Vagina (tissue), 2 donors: ENCODE data around the gene LPP. TPM values are rescaled to one million over a fixed set of nuclear protein-coding genes. Genes with fewer than 3 reads are reported as not detected.

ENCODE experiments used
- DNase-seq, 2 donors: peaks; one replicate each; pipeline ENCODE4 v3.0.0-alpha.2; 2017; ENCODE audit errors: extremely low spot score in 2 of 2
- H3K27ac ChIP-seq: fragments of 200-600 bp; sonication (generic); one replicate; pipeline ENCODE4 v1.5.1; 2019
- H3K27me3 ChIP-seq: fragments of 200-600 bp; sonication (generic); one replicate; pipeline ENCODE4 v1.5.1; 2019
- H3K36me3 ChIP-seq, 2 donors: fragments of 200-600 bp; sonication (generic); one replicate each; pipeline ENCODE4 v1.5.1; 2017 to 2019
- H3K4me1 ChIP-seq: fragments of 200-600 bp; sonication (generic); one replicate; pipeline ENCODE4 v1.5.1; 2019
- H3K4me3 ChIP-seq, 2 donors: fragments of 200-600 bp; sonication (generic); 1 replicate in 1 of 2; 2 replicates in 1 of 2; pipeline ENCODE4 v1.5.1; 2016 to 2019
- H3K9me3 ChIP-seq: fragments of 200-600 bp; sonication (generic); one replicate; pipeline ENCODE4 v1.5.1; 2019
- CTCF ChIP-seq, 3 experiments: fragments of 450-650 bp in 2 of 3; fragments of 200-600 bp in 1 of 3; sonication (generic) in 1 of 3; IDR thresholded peaks; one replicate each; pipeline ENCODE4 v1.5.1; 2017 to 2019; ENCODE audit warnings: antibody characterized with exemption in 3 of 3, mild to moderate bottlenecking in 2 of 3, moderate library complexity in 2 of 3
- POLR2A ChIP-seq, 2 donors: fragments of 450-650 bp; IDR thresholded peaks; one replicate each; pipeline ENCODE4 v1.6.1; 2017; ENCODE audit warnings: antibody characterized with exemption in 2 of 2, mild to moderate bottlenecking in 2 of 2, moderate library complexity in 2 of 2
- POLR2AphosphoS5 ChIP-seq, 2 donors: sonication (generic); formaldehyde crosslinking; IDR thresholded peaks; one replicate each; pipeline ENCODE4 v1.9.0; 2017; ENCODE audit warnings: antibody characterized with exemption in 2 of 2, mild to moderate bottlenecking in 2 of 2, low read depth in 1 of 2; ENCODE audit not compliant: insufficient read depth in 1 of 2
- intact Hi-C: fragments of 100-400 bp; cut with DNase I; formaldehyde crosslinking; loops from one replicate; pipeline ENCODE4 v1.15.1; 2023
- total RNA-seq: library from RNA; depleted of rRNA; stranded (reverse); fragments of >200 nt; gene quantifications from one replicate; pipeline ENCODE4 v1.2.3, GENCODE V29; 2016

LPP gene
- total RNA-seq, 1 donor from 2014 or later = 248 TPM

GRCh38 chr3:188706599-188706998 is 552.6 kb downstream of the LPP start:
- no peaks in the 10 kb centered on the region for H3K36me3 ChIP-seq
- no peaks in the 10 kb centered on the region for H3K9me3 ChIP-seq
- H3K4me1 ChIP-seq = peaks cover 11% of the 10 kb centered on the region
- H3K27me3 ChIP-seq = no peaks in the 10 kb centered on the region
- intact Hi-C loops = no loop called here
- no peak overlapping the region for H3K27ac ChIP-seq
- no peak for DNase-seq
- H3K4me3 ChIP-seq = no peak overlapping the region
- TF ChIP-seq POLR2AphosphoS5 (IDR thresholded peaks at IDR 0.05; ENCODE audit: insufficient read depth in 1 of 2, low read depth in 1 of 2) = no peak
- no peak for TF ChIP-seq CTCF (IDR thresholded peaks at IDR 0.05)
- no peak for TF ChIP-seq POLR2A (IDR thresholded peaks at IDR 0.05)

- Histone ChIP-seq H3K36me3 (no peaks in the 10 kb centered on the region), H3K27ac (no peak overlapping the region), H3K4me1 (peaks cover 11% of the 10 kb centered on the region), H3K9me3 (no peaks in the 10 kb centered on the region), H3K27me3 (no peaks in the 10 kb centered on the region), H3K4me3 (no peak overlapping the region)
- intact Hi-C loops = no loop called here
- no peak for TF ChIP-seq POLR2A (IDR thresholded peaks at IDR 0.05)
- no peak for TF ChIP-seq POLR2AphosphoS5 (IDR thresholded peaks at IDR 0.05; ENCODE audit: insufficient read depth in 1 of 2, low read depth in 1 of 2)
- no peak for TF ChIP-seq CTCF (IDR thresholded peaks at IDR 0.05)
- no peak for DNase-seq
These were observed 553.7 kb downstream of the LPP start for GRCh38 chr3:188707381-188708288.

DNA sequence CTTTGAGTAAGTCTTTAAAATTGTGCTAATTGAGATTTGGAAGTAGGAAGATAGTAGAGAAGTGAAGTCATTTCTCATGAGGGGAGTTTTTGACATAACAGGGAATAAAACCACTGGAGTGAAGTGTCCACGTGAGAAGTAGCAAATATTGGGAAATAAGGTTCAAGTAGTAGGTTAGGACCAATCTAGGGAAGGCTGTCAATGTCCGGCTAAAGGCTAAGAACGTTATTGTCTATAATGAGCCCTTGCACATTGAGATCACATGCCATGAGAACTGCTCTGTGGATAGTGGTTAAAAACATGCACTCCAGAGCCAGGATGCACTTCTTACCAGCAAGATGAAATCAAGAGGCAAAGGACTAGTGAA is 557.9 kb downstream of the LPP start:
- Histone ChIP-seq H3K4me1 (peaks cover under 1% of the 10 kb centered on the region), H3K4me3 (no peak overlapping the region), H3K27me3 (no peaks in the 10 kb centered on the region), H3K36me3 (no peaks in the 10 kb centered on the region), H3K9me3 (no peaks in the 10 kb centered on the region), H3K27ac (no peak overlapping the region)
- TF ChIP-seq POLR2A (IDR thresholded peaks at IDR 0.05) (no peak), POLR2AphosphoS5 (IDR thresholded peaks at IDR 0.05; ENCODE audit: insufficient read depth in 1 of 2, low read depth in 1 of 2) (no peak), CTCF (IDR thresholded peaks at IDR 0.05) (no peak)
- intact Hi-C loops = no loop called here
- DNase-seq = no peak

DNA sequence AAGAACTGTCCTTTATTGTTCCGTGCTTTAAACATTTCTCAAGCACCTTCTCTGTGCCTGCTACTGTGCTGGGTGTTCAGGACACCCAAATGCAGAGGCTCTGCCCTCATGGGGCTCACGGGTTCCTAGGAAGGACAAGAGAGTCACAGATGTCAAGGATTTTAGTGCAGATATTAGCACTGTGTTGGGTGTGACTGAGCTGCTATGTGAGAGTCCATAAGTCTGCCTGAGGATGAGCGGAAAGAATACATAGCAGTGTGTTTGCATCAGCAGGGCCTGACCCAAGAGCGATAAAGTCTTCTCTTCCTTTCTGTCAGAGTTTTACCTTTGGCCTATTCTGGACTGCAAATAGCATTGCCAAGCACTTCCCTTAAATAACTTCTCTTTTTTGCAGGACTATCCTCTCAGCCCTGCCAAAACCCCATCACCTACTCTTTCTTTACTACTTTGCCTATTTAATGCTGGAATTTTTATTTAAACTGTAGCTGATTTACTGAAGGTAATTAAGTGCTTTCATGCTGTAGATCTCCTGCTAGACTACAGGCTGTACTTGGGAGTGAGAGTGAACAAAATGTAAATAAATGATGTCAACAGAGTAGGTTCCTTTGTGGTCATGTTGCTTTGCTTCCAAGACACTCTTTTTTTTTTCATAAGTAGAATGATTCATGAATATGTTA is 558.4 kb downstream of the LPP start:
- DNase-seq = no peak
- no peak overlapping the region for H3K27ac ChIP-seq
- H3K27me3 ChIP-seq = no peaks in the 10 kb centered on the region
- TF ChIP-seq CTCF (IDR thresholded peaks at IDR 0.05) = no peak
- peak in 1 of 2 donors; percentile 44 for TF ChIP-seq POLR2AphosphoS5 (IDR thresholded peaks at IDR 0.05; ENCODE audit: insufficient read depth in 1 of 2, low read depth in 1 of 2)
- TF ChIP-seq POLR2A (IDR thresholded peaks at IDR 0.05) = no peak
- intact Hi-C loops = no loop called here
- no peaks in the 10 kb centered on the region for H3K4me1 ChIP-seq
- H3K4me3 ChIP-seq = no peak overlapping the region
- H3K36me3 ChIP-seq = no peaks in the 10 kb centered on the region
- H3K9me3 ChIP-seq = no peaks in the 10 kb centered on the region

GRCh38 chr3:188712991-188713390 is 559.0 kb downstream of the LPP start:
- Histone ChIP-seq H3K36me3 (no peaks in the 10 kb centered on the region), H3K4me1 (no peaks in the 10 kb centered on the region), H3K4me3 (no peak overlapping the region), H3K9me3 (no peaks in the 10 kb centered on the region), H3K27me3 (no peaks in the 10 kb centered on the region), H3K27ac (no peak overlapping the region)
- TF ChIP-seq POLR2AphosphoS5 (IDR thresholded peaks at IDR 0.05; ENCODE audit: insufficient read depth in 1 of 2, low read depth in 1 of 2) (no peak), CTCF (IDR thresholded peaks at IDR 0.05) (no peak), POLR2A (IDR thresholded peaks at IDR 0.05) (no peak)
- intact Hi-C loops = no loop called here
- DNase-seq = no peak
